GM19099 (cell line): ENCODE data around the gene FBRSL1.

Experiments used
- POLR2A ChIP-seq: IDR thresholded peaks from 3 replicates; pipeline ENCODE4 v1.6.1; 2011; ENCODE audit warnings: low read depth; ENCODE audit not compliant: insufficient read length; ENCODE audit errors: extremely low read depth

FBRSL1 gene

DNA sequence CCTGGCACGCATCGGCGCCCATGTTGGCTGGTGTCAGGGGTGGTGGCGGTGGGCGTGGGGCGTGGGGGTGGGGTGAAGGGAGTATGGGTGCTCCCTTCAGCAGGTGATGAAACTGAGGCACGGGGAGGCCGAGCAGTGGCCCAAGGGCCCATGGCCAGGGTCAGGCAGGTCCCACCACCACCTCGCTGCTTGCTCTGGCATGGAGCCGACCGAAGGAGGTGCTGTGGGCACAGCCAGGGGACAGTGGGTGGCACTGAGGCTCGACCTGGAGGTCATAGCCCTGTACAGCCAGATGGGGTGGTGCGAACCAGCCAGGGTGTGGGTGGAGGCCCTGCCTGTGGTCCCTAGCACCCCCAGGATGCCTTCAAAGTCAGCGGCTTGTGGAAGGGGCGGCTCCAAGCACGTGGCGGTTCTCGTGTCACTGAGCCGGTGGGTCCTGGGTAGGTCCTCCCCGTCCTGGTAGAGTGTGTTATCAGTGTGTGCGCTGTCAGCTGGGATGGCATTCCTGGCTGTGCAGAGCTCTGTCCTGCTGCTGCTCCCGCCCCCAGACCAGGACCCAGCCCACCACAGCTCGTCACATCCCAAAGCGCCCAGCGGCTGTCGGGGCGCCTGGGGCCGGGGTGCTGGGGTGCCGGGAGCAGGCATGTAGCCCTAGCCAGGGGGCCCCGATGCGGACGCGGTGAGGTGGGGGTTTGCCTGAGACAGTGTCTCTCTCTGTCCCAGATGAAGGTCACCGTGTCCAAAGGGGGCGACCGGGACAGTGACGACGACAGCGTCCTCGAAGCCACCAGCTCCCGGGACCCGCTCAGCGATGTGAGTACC lies 35.3 kb downstream of the FBRSL1 start:
- TF ChIP-seq POLR2A = no peak

DNA sequence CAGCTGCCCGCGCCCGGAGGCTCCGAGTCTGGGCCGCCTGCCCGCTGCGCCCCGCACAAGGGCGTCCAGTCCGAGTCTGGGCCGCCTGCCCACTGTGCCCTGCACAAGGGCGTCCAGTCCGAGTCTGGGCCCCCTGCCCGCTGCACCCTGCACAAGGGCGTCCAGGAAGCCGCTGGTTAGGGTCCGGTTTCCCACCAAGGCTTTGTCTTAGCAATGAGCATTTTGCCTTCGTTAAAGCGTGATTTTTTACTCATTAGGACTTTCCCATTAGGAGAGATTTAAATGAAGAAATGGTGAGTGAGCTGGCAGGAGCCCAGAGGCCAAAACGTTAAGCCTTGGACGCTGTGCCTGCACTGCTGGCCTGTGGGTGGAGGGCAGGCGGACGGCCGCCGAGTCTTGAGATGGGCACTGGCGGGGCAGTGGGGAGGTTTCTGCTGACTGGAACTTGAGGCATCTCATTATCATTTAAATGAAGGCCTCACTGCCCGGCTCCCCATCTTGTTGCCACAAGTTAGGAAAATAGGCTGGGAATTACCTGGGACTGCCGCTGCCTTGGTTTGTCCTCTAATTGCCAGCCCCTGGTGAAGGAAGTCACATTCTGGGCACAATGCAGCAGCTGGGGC lies 36.0 kb downstream of the FBRSL1 start:
- no peak for TF ChIP-seq POLR2A

- no peak for TF ChIP-seq POLR2A
These were observed 37.4 kb downstream of the FBRSL1 start for GRCh38 chr12:132527186-132527882.

GRCh38 chr12:132527883-132528264 lies 37.9 kb downstream of the FBRSL1 start:
- TF ChIP-seq POLR2A = no peak

DNA sequence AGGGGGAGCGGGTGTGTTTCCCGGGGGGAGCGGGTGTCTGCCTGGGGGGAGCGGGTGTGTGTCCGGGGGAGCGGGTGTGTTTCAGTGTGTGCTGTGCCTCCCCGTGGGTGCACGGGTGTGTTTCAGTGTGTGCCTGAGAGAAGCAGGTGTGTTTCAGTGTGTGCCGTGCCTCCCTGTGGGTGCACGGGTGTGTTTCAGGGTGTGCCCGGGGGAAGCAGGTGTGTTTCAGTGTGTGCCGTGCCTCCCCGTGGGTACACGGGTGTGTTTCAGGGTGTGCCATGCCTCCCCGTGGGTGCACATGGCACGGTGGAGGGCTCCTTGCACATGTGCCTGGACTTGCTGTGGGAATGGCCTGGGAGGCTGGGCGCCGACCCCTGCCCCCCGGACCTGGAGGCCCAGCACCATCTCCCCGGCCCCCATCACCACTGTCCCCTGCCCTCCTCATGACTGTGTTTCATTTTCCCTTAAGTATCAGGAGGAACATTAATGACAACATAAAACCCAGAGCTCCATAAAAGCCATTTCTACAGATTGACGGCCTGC lies 38.7 kb downstream of the FBRSL1 start:
- no peak for TF ChIP-seq POLR2A

GRCh38 chr12:132529156-132529839 lies 39.3 kb downstream of the FBRSL1 start:
- no peak for TF ChIP-seq POLR2A

DNA sequence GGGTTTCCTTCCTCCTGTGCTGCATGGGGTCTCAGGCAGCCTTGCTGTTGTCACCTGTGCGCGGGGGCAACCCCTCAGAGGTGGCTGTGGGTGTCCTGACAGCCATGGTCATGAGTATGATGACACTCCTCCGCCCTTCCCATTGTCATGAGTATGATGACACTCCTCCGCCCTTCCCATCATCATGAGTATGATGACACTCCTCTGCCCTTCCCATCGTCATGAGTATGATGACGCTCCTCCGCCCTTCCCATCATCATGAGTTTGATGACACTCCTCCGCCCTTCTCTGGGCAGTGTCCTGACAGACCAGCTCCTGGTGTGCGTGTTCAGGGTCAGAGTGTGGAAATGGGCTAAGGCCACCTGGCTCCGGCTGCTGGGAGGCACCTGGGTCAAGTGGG lies 40.0 kb downstream of the FBRSL1 start:
- no peak for TF ChIP-seq POLR2A

DNA sequence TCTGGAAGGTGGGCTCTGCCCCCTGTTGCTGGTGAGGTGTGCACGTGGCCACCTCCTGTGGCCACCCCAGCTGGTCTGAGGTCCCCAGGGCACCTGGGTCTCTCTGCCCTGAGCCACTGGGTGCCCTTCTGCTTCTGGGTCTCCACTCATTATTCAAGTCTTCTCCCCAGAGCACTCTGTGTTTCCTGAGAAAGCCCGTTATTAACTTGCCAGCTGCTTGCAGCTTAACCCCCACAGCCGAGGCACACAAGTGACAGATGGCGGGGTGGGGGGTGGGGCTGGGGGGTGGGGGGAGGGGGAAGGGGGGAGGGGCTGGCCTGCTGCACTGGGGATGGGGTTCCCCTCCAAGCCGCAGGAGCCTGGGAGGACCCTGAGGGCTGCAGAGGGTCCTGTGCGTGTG lies 40.5 kb downstream of the FBRSL1 start:
- no peak for TF ChIP-seq POLR2A

DNA sequence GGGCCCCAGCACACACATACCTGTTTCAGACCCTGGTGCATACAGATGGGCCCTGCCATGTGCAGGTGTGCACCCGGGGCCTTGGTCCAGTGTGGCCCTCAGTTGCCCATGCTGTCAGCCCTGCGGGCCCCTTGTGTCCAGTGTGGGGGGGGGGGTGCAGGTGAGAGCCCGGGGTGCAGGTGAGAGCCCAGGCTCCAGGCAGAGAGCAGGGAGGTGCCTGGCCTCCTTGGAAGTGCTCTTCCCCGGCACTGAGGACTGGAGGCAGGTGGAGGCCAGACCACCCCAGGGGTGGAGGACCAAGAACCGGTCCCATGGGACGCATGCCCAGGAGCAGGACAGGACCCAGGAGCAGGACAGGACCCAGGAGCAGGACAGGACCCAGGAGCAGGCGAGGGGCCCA lies 40.9 kb downstream of the FBRSL1 start:
- no peak for TF ChIP-seq POLR2A

GRCh38 chr12:132533584-132533958 lies 43.6 kb downstream of the FBRSL1 start:
- TF ChIP-seq POLR2A = no peak

DNA sequence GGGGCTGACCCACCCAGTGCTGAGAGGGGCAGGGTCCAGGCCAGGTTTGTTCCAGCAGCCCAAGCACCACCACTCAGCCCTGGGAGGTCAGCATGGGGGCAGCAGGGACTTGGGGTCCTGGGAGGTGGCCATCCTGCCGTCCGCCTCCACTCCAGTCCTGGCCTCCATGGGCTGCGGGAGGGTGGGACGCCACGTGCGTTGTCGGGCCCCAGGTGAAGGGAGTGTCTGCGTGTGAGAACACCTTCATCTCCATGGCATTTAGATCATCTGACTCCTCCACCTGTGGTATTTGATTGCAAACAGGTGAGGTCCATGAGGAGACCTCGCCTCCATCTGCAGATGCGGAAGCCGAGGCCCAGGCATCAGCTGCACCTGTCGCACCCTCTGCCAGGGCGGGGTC lies 44.1 kb downstream of the FBRSL1 start:
- TF ChIP-seq POLR2A = no peak

GRCh38 chr12:132535019-132535418 lies 45.1 kb downstream of the FBRSL1 start:
- no peak for TF ChIP-seq POLR2A

- no peak for TF ChIP-seq POLR2A
These were observed 46.3 kb downstream of the FBRSL1 start for GRCh38 chr12:132536102-132536876.

DNA sequence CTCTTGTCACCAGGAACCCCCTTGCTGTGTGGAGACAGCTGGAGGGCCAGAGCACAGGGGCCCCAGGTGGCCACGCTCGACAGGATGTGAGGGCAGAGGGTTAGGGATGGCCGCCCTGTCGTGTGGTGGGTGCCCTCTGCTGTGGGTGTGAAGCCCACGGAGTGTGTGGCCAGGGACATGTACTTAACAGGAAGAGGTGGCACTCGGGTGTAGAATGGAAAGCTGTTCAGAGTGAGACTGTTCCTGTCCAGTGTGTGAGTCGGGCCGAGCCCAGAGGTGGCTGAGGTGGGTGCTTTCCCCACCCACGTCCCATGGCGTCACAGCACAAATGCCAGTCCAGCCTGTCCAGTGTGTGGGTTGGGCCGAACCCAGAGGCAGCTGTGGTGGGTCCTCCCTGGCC lies 47.1 kb downstream of the FBRSL1 start:
- no peak for TF ChIP-seq POLR2A

DNA sequence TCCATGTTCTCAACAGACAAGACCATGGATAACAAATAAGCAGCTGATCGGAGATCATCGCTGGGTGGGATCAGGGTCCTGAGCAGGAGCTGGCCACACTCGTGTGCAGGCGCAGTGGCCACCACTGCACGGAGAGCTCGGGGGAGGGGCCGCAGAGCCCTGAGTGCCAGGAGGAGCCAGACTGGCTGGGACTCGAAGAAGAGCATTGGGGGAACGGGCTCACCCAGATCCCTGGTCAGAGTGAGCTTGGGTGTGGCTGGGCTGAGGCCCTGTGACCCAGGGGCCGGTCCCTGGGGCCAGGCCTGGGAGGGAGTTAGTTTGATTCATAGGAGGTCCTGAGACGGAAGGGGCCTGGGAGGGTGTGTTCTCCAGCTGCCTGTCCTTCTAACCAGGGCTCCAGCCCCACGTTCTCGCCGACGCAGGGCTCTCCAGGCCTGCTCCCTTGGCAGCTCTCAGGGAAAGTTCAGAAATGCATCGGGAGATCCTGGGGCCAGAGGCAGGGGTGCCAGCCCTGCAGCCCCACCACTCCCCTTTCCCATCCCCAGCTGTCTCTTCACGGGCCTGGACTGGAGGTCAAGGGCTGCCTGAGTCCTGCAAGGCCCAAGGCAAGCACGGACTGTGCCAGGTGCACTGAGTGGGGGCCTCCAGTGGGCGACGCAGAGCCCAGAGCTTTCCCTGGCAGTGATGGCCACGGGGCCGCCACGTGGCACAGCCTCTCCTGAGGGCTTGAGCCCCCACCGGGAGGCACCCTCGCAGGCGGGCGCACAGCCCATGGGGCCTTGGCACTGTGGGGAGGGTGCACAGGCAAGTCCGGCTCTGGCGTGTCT lies 48.1 kb downstream of the FBRSL1 start:
- TF ChIP-seq POLR2A = no peak
